GM12878 (cell line): ENCODE data around the gene RNASEH2B. TPM values are rescaled to one million over a fixed set of nuclear protein-coding genes. Genes with fewer than 3 reads are reported as not detected.

Source experiments
- CBX5 ChIP-seq: sonication (generic); IDR thresholded peaks from 2 replicates; pipeline ENCODE4 v1.6.1; 2016; ENCODE audit warnings: low read depth, moderate library complexity, mild to moderate bottlenecking, inconsistent platforms
- DPF2 ChIP-seq: fragments of 450-650 bp; IDR thresholded peaks from 2 replicates; pipeline ENCODE4 v1.6.1; 2017; ENCODE audit warnings: mild to moderate bottlenecking
- EP300 ChIP-seq, 2 experiments: fragments of 150-350 bp in 1 of 2; IDR thresholded peaks; 2 replicates each; pipeline ENCODE4 v1.6.1; 2011 to 2012; ENCODE audit warnings: low read depth in 2 of 2, low read length in 2 of 2, borderline replicate concordance in 1 of 2, improper control_type of control experiment in 1 of 2, inconsistent platforms in 1 of 2; ENCODE audit not compliant: control insufficient read depth in 1 of 2
- ETV6 ChIP-seq, 2 experiments: fragments of 450-650 bp in 1 of 2; IDR thresholded peaks in 1 of 2; conservative IDR thresholded peaks in 1 of 2; 2 replicates each; pipeline ENCODE4 v1.6.1; 2014; ENCODE audit warnings: antibody characterized with exemption in 1 of 2, borderline replicate concordance in 1 of 2, low read depth in 1 of 2, mild to moderate bottlenecking in 1 of 2, moderate library complexity in 1 of 2
- HDGF ChIP-seq: fragments of 450-650 bp; IDR thresholded peaks from 2 replicates; pipeline ENCODE4 v1.6.1; 2016; ENCODE audit warnings: antibody characterized with exemption
- KDM1A ChIP-seq: fragments of 200-600 bp; sonication (generic); IDR thresholded peaks from 2 replicates; pipeline ENCODE4 v1.6.1; 2016; ENCODE audit warnings: borderline replicate concordance
- MEF2B ChIP-seq: fragments of 450-650 bp; IDR thresholded peaks from 2 replicates; pipeline ENCODE4 v1.6.1; 2018; ENCODE audit warnings: mild to moderate bottlenecking, moderate library complexity; ENCODE audit not compliant: partially characterized antibody, poor library complexity, severe bottlenecking
- NBN ChIP-seq: fragments of 450-650 bp; IDR thresholded peaks from 2 replicates; pipeline ENCODE4 v1.6.1; 2016
- NR2F1 ChIP-seq: fragments of 450-650 bp; conservative IDR thresholded peaks from 2 replicates; pipeline ENCODE4 v1.6.1; 2017; ENCODE audit warnings: mild to moderate bottlenecking
- NRF1 ChIP-seq: conservative IDR thresholded peaks from 2 replicates; pipeline ENCODE4 v1.6.1; 2011; ENCODE audit warnings: mild to moderate bottlenecking, low read depth, low read length, improper control_type of control experiment
- POLR2A ChIP-seq: IDR thresholded peaks from 2 replicates; pipeline ENCODE4 v1.6.1; 2011; ENCODE audit warnings: low read depth, mild to moderate bottlenecking, low read length
- RFX5 ChIP-seq: IDR thresholded peaks from 2 replicates; pipeline ENCODE4 v1.6.1; 2011; ENCODE audit warnings: low read depth, low read length, improper control_type of control experiment
- RUNX3 ChIP-seq: IDR thresholded peaks from 2 replicates; pipeline ENCODE4 v1.6.1; 2012; ENCODE audit warnings: low read length, inconsistent platforms
- SIN3A ChIP-seq: IDR thresholded peaks from 2 replicates; pipeline ENCODE4 v1.6.1; 2012; ENCODE audit warnings: low read depth, low read length, improper control_type of control experiment
- SMAD5 ChIP-seq: IDR thresholded peaks from 2 replicates; pipeline ENCODE4 v1.6.1; 2016; ENCODE audit warnings: antibody characterized with exemption, low read depth
- SPI1 ChIP-seq: IDR thresholded peaks from 2 replicates; pipeline ENCODE4 v1.6.1; 2011; ENCODE audit warnings: low read depth, mild to moderate bottlenecking, low read length, moderate library complexity, borderline replicate concordance; ENCODE audit not compliant: insufficient read depth
- SREBF1 ChIP-seq: IDR thresholded peaks from 2 replicates; pipeline ENCODE4 v1.6.1; 2012; ENCODE audit warnings: mild to moderate bottlenecking, low read length
- SRF ChIP-seq, 2 experiments: IDR thresholded peaks; 2 replicates each; pipeline ENCODE4 v1.6.1; 2011; ENCODE audit warnings: low read depth in 2 of 2, low read length in 2 of 2, mild to moderate bottlenecking in 1 of 2, moderate library complexity in 1 of 2
- STAT1 ChIP-seq: fragments of 450-650 bp; conservative IDR thresholded peaks from 2 replicates; pipeline ENCODE4 v1.6.1; 2014; ENCODE audit warnings: antibody characterized with exemption, mild to moderate bottlenecking
- TCF12 ChIP-seq: IDR thresholded peaks from 2 replicates; pipeline ENCODE4 v1.6.1; 2011; ENCODE audit warnings: low read depth, mild to moderate bottlenecking, low read length
- YY1 ChIP-seq: IDR thresholded peaks from 2 replicates; pipeline ENCODE4 v1.6.1; 2011; ENCODE audit warnings: low read depth, mild to moderate bottlenecking, low read length
- ZBED1 ChIP-seq: IDR thresholded peaks from 2 replicates; pipeline ENCODE4 v1.6.1; 2016; ENCODE audit warnings: borderline replicate concordance
- ZNF207 ChIP-seq: fragments of 450-650 bp; IDR thresholded peaks from 2 replicates; pipeline ENCODE4 v1.6.1; 2014; ENCODE audit warnings: antibody characterized with exemption, mild to moderate bottlenecking, borderline replicate concordance
- polyA plus RNA-seq, 11 experiments: library from polyadenylated mRNA; depleted of rRNA in 4 of 11; unstranded in 6 of 11; stranded (reverse) in 5 of 11; fragments of >200 nt; fragmentation: Nextera tagmentation in 4 of 11; fragmentation: Illumina TruSeq in 1 of 11; extraction: Ambion mirVana in 4 of 11; extraction: Trizol in 1 of 11; gene quantifications; 1 replicate in 1 of 11; 2 replicates in 10 of 11; pipeline versions ENCODE4 v1.2.1 to v1.2.3, GENCODE V29; 2011 to 2016; ENCODE audit warnings: inconsistent platforms in 2 of 11, missing spikeins in 2 of 11, low read depth in 1 of 11
- total RNA-seq, 4 experiments: library from RNA; depleted of rRNA in 3 of 4; stranded (reverse); fragments of >200 nt in 3 of 4; fragmentation: Illumina TruSeq in 1 of 4; extraction: Trizol in 1 of 4; gene quantifications; 2 replicates each; pipeline versions ENCODE4 v1.2.1 to v1.2.3, GENCODE V29; 2013 to 2021
- TF ChIP-seq, protein P1 (sequence below): fragments of 450-650 bp; IDR thresholded peaks from 2 replicates; pipeline ENCODE4 v1.6.1; 2017; ENCODE audit warnings: low read depth, mild to moderate bottlenecking, moderate library complexity
- TF ChIP-seq, protein P2 (sequence below): IDR thresholded peaks from 2 replicates; pipeline ENCODE4 v1.6.1; 2012; ENCODE audit warnings: low read depth, low read length, improper control_type of control experiment
- TF ChIP-seq, protein P3 (sequence below): fragments of 450-650 bp; IDR thresholded peaks from 2 replicates; pipeline ENCODE4 v1.6.1; 2018; ENCODE audit warnings: borderline replicate concordance, mild to moderate bottlenecking; ENCODE audit not compliant: partially characterized antibody
- TF ChIP-seq, protein P4 (sequence below): IDR thresholded peaks from 2 replicates; pipeline ENCODE4 v1.6.1; 2011; ENCODE audit warnings: low read depth, mild to moderate bottlenecking, low read length, moderate library complexity, borderline replicate concordance; ENCODE audit errors: extremely low read depth

The RNASEH2B gene
- total and polyA plus RNA-seq, 10 of the 15 experiments (the other 5 are each of a cell fraction or from before 2014, with no cell fraction given): 64.9 to 148 (median 97.3) TPM

DNA sequence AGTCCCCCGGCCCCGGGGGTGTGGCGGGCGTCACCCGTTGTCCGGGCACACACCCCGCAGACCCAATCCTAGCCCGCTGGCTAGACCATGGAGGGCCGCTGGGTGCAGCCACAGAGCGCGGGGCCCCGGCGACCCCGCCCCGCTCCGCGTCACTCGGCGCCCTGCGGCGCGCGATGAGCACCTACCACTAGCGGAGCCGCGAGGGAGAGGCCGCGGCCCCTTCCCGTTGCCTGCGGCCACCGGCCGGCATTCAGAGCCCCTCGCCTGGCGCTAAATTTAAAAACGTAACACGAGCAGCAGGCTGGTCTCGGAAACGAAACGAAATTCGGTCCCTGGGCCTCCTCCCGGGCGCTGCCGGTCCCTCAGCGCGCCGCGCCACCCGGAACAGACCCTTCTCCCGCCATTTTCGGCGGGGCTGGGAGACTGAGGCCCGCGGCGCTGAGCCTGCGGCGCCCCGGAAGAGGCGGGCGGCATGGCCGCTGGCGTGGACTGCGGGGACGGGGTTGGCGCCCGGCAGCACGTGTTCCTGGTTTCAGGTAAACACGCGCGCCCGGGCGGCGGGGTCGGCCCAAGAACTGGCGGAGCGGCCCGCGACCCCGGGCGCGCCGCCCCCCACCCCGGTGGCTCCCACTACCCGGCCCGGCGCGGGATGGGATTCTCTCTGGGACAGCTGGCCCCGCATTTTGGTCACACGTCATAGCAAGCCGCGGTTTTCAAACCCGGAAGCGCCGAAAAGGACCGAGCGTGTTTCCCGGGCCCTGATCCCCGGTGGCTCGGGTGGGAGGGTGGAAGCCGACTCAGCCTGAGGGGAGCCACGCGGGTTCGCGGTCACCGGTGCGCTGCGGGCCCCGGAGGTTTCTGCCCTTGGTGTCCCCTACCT lies at the start of gene RNASEH2B (continued):
- TF ChIP-seq ETV6 (conservative IDR thresholded peaks at IDR 0.05 in 1 of 2, IDR thresholded peaks at IDR 0.05 in 1 of 2; ENCODE audit: borderline replicate concordance in 1 of 2, low read depth in 1 of 2) (no peak), HDGF (no peak), KDM1A (no peak), SIN3A (no peak; the same call in none of the 2 replicates), DPF2 (peak; percentile 69), NR2F1 (peak; percentile 61), EP300 (IDR thresholded peaks at IDR 0.05; ENCODE audit: borderline replicate concordance in 1 of 2, control insufficient read depth in 1 of 2, low read depth in 2 of 2, low read length in 2 of 2) (no peak), RFX5 (no peak), CBX5 (0 out of 2 replicates have a peak, but pooled peaks have one; percentile 19), SMAD5 (peak; percentile 62; the same call in 1 of the 2 replicates), SRF (IDR thresholded peaks at IDR 0.05; ENCODE audit: low read depth in 2 of 2, low read length in 2 of 2) (peak; percentile 69 to 76), ZBED1 (no peak; the same call in 1 of the 2 replicates), SREBF1 (no peak; the same call in 1 of the 2 replicates), NBN (0 out of 2 replicates have a peak, but pooled peaks have one; percentile 13), MEF2B (no peak), YY1 (peak; percentile 93), SPI1 (no peak), POLR2A (peak; percentile 79), RUNX3 (peak; percentile 53), TCF12 (0 out of 2 replicates have a peak, but pooled peaks have one; percentile 3), NRF1 (no peak), STAT1 (0 out of 2 replicates have a peak, but pooled peaks have one; percentile 67), ZNF207 (peak; percentile 62; the same call in 1 of the 2 replicates)
- TF ChIP-seq, protein P1, sequence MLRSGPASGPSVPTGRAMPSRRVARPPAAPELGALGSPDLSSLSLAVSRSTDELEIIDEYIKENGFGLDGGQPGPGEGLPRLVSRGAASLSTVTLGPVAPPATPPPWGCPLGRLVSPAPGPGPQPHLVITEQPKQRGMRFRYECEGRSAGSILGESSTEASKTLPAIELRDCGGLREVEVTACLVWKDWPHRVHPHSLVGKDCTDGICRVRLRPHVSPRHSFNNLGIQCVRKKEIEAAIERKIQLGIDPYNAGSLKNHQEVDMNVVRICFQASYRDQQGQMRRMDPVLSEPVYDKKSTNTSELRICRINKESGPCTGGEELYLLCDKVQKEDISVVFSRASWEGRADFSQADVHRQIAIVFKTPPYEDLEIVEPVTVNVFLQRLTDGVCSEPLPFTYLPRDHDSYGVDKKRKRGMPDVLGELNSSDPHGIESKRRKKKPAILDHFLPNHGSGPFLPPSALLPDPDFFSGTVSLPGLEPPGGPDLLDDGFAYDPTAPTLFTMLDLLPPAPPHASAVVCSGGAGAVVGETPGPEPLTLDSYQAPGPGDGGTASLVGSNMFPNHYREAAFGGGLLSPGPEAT: no peak
- TF ChIP-seq, protein P2, sequence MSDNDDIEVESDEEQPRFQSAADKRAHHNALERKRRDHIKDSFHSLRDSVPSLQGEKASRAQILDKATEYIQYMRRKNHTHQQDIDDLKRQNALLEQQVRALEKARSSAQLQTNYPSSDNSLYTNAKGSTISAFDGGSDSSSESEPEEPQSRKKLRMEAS: peak; percentile 77; the same call in 1 of the 2 replicates
- TF ChIP-seq, protein P3, sequence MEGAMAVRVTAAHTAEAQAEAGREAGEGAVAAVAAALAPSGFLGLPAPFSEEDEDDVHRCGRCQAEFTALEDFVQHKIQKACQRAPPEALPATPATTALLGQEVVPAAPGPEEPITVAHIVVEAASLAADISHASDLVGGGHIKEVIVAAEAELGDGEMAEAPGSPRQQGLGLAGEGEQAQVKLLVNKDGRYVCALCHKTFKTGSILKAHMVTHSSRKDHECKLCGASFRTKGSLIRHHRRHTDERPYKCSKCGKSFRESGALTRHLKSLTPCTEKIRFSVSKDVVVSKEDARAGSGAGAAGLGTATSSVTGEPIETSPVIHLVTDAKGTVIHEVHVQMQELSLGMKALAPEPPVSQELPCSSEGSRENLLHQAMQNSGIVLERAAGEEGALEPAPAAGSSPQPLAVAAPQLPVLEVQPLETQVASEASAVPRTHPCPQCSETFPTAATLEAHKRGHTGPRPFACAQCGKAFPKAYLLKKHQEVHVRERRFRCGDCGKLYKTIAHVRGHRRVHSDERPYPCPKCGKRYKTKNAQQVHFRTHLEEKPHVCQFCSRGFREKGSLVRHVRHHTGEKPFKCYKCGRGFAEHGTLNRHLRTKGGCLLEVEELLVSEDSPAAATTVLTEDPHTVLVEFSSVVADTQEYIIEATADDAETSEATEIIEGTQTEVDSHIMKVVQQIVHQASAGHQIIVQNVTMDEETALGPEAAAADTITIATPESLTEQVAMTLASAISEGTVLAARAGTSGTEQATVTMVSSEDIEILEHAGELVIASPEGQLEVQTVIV: peak; percentile 41
- TF ChIP-seq, protein P4, sequence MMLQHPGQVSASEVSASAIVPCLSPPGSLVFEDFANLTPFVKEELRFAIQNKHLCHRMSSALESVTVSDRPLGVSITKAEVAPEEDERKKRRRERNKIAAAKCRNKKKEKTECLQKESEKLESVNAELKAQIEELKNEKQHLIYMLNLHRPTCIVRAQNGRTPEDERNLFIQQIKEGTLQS: no peak
